ENCODE data around the gene DCTN2. TPM values are rescaled to one million over a fixed set of nuclear protein-coding genes. Genes with fewer than 3 reads are reported as not detected.

DCTN2 gene
- total RNA-seq, 4 donors from 2014 or later: 161 to 243 (median 202) TPM

GRCh38 chr12:57582440-57582839, 35.4 kb upstream of the DCTN2 start:
- H3K9me3 ChIP-seq: no peaks in the 10 kb centered on the region
- peaks cover 0 to 7% (median 2%) of the 10 kb centered on the region in 4 donors for H3K4me1 ChIP-seq
- peaks cover 0 to 21% (median 4%) of the 10 kb centered on the region in 4 donors for H3K36me3 ChIP-seq
- H3K27me3 ChIP-seq: peaks cover 0 to 1% (median 0%) of the 10 kb centered on the region in 4 donors
- H3K4me3 ChIP-seq: no peak overlapping the region
- WGBS: 100% methylated on average over 1 of the region's 1 CpG
- H3K27ac ChIP-seq (replicated peaks in 1 of 4): no peak overlapping the region
- DNase-seq (ENCODE audit: extremely low spot score): no peak
- intact Hi-C loops (cut with DNase I): loop anchor here (5.0 kb wide), 1 partner anchor 110 kb away; the partner anchor contains the start of gene OS9
- TF ChIP-seq CTCF (IDR thresholded peaks at IDR 0.05): no peak
- no peak for TF ChIP-seq POLR2A (IDR thresholded peaks at IDR 0.05; ENCODE audit: low read depth)
- TF ChIP-seq POLR2AphosphoS5 (IDR thresholded peaks at IDR 0.05): no peak
- TF ChIP-seq EP300 (IDR thresholded peaks at IDR 0.05): no peak

DNA sequence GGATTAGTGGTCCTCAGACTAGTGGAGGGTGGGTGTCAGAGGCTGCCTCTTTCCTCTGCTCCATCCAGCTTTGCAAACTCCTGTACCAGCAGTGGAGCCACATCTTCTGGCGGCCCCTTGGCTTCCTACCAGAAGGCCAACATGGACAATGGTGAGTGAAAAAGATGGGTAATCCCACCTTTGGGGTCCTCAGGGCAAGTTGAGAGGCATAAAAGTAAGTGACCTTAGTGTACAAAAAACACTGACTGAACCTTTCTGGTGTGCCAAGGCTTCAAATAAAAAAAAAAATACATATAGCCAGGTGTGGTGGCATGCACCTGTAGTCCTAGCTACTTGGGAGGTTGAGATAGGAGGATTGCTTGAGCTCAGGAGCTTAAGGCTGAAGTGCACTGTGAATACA, 34.8 kb upstream of the DCTN2 start:
- Histone ChIP-seq H3K36me3 (peaks cover 0 to 21% (median 4%) of the 10 kb centered on the region in 4 donors), H3K9me3 (no peaks in the 10 kb centered on the region), H3K4me1 (peaks cover 0 to 7% (median 2%) of the 10 kb centered on the region in 4 donors), H3K27me3 (no peaks in the 10 kb centered on the region), H3K4me3 (no peak overlapping the region), H3K27ac (replicated peaks in 1 of 4) (no peak overlapping the region)
- intact Hi-C loops (cut with DNase I): loop anchor here (5.0 kb wide), 1 partner anchor 110 kb away; the partner anchor contains the start of gene OS9
- no peak for TF ChIP-seq CTCF (IDR thresholded peaks at IDR 0.05)
- no peak for TF ChIP-seq POLR2AphosphoS5 (IDR thresholded peaks at IDR 0.05)
- TF ChIP-seq POLR2A (IDR thresholded peaks at IDR 0.05; ENCODE audit: low read depth): no peak
- TF ChIP-seq EP300 (IDR thresholded peaks at IDR 0.05): no peak
- no peak for DNase-seq (ENCODE audit: extremely low spot score)
- 86% methylated on average over 1 of the region's 1 CpG for WGBS

GRCh38 chr12:57580466-57580795, 33.4 kb upstream of the DCTN2 start:
- Histone ChIP-seq H3K27me3 (no peaks in the 10 kb centered on the region), H3K27ac (replicated peaks in 1 of 4) (no peak overlapping the region), H3K9me3 (no peaks in the 10 kb centered on the region), H3K36me3 (peaks cover 0 to 32% (median 4%) of the 10 kb centered on the region in 4 donors), H3K4me1 (peaks cover 0 to 7% (median 2%) of the 10 kb centered on the region in 4 donors), H3K4me3 (no peak overlapping the region)
- 88% methylated on average over 4 of the region's 4 CpGs for WGBS
- intact Hi-C loops (cut with DNase I): loop anchor here (5.0 kb wide), 1 partner anchor 112 kb away; the partner anchor contains the start of gene OS9
- TF ChIP-seq EP300 (IDR thresholded peaks at IDR 0.05): no peak
- TF ChIP-seq CTCF (IDR thresholded peaks at IDR 0.05): no peak
- TF ChIP-seq POLR2A (IDR thresholded peaks at IDR 0.05; ENCODE audit: low read depth): no peak
- no peak for TF ChIP-seq POLR2AphosphoS5 (IDR thresholded peaks at IDR 0.05)
- DNase-seq (ENCODE audit: extremely low spot score): no peak

DNA sequence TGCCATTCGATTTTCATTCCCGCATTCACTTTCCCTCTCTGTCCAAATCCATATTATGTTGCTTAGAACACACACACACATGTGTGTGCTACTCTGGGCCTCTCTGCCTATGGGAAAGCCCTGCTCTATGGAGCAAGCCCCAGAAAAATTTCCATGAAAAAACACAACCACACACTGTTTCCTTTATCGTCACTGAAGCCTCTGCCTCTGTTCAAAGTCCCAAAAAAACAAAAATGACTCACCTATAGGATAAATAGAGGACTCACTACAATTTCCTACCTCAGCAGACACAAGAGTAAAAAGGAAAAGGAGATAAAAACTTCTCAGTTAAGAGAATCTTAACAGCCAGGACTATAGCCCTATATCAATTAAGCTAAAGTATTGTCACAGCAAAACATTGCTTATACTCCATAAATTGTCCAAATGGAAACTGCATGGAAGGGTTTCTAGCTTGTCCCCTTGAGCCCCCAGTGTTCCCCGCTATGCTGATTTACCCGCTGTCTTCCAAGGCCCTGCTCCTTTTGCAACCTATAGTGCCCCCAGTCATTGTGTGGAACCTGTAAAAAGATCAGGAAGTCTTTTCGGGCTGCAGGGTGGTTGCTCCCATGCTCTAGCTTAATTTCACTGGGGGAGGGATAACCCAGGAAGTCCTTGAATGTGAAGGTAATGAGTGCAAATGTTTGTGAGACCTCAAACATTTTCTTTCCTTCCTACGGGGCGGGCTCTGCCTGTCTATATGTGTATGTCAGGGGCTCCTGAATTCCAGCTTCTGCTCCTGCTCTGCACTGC, 32.9 kb upstream of the DCTN2 start:
- intact Hi-C loops (cut with DNase I): loop anchor here (5.0 kb wide), 1 partner anchor 112 kb away; the partner anchor contains the start of gene OS9
- no peak for DNase-seq (ENCODE audit: extremely low spot score)
- Histone ChIP-seq H3K4me1 (peaks cover 0 to 7% (median 2%) of the 10 kb centered on the region in 4 donors), H3K27ac (replicated peaks in 1 of 4) (no peak overlapping the region), H3K4me3 (no peak overlapping the region), H3K36me3 (peaks cover 0 to 34% (median 6%) of the 10 kb centered on the region in 4 donors), H3K27me3 (no peaks in the 10 kb centered on the region), H3K9me3 (no peaks in the 10 kb centered on the region)
- 90% methylated on average over 7 of the region's 8 CpGs for WGBS
- TF ChIP-seq EP300 (IDR thresholded peaks at IDR 0.05) (no peak), CTCF (IDR thresholded peaks at IDR 0.05) (no peak), POLR2A (IDR thresholded peaks at IDR 0.05; ENCODE audit: low read depth) (no peak), POLR2AphosphoS5 (IDR thresholded peaks at IDR 0.05) (no peak)
